Non-pigmented ciliary epithelial cell (primary cell): ENCODE results near the gene ABCC5.

Experiments
- DNase-seq: peaks from one replicate; pipeline ENCODE4 v3.0.0-alpha.2; 2010; ENCODE audit warnings: low read depth

ABCC5 gene

DNA sequence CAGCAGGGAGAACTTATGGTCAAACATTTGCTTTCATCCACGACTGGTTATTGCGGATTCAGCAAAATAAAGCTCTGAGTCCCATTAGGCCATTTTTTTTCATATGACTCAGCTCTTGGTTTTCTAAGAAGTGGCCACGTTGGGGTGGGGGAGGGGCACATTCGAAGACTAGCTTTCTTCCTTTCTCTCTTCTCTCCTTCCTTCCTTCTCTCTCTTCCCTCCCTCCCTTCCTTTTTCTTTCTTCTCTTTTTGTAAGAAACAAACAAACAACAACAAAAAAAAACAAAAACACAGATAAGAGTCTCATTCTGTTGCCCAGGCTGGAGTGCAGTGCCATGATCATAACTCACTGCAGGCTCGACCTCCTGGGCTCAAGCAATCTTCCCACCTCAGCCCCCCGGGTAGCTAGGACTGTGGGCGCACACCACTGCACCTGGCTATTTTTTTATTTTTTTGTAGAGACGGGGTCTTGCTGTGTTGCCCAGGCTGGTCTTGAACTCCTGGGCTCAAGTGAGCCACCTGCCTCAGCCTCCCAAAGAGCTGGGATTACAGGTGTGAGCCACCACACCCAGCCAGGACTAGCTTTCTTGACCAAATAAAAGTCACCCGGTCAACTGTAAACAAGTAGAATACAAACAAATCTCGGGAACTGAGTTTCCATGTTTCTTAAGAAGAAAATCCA is 41.6 kb downstream of the ABCC5 start:
- no peak for DNase-seq

DNA sequence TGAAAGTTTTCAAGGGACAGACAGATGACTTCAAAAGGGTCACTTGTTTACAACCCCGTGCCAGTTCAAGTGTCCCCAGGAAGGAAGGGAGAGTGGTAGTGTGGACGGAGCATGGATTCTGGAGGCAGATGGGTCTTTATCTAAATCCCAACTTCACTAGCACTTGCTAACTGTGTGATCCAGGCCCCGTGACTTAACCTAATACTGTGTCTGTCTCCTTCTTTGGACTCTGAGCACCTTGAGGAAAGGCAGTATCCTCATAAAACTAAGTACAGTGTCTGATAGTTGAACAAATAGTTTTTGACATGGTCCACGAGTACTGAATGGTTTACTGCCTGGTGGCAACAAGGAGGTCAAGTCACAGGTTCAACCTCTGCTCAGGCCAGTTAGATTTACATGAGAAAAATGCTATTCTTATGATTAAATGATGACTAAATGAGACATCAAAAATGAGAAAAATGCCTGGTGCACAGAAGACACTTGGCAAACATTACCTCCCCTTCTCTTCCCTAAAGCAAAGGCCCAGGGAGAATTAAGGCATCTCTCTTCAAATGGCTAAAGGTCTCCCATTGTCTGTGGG is 48.9 kb downstream of the ABCC5 start:
- DNase-seq, result no peak

DNA sequence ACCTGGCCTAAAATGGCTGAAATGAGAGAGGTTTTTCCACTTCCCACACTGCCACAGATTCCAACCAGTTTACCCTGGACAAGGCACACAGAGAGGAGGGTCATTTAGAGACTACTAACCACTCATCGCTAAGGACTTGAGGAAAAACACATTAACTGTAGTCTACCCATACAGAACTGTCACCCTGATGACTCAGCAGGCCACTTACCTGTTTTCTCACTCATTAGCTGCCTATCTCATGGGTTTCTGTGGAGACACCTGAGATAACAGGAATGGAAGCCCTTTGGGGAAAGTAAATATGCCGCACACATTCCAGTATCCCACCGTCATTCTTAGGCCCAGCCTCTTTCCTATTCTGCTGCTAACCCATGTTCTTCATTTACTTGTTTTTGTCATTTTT is 50.0 kb downstream of the ABCC5 start:
- no peak for DNase-seq

DNA sequence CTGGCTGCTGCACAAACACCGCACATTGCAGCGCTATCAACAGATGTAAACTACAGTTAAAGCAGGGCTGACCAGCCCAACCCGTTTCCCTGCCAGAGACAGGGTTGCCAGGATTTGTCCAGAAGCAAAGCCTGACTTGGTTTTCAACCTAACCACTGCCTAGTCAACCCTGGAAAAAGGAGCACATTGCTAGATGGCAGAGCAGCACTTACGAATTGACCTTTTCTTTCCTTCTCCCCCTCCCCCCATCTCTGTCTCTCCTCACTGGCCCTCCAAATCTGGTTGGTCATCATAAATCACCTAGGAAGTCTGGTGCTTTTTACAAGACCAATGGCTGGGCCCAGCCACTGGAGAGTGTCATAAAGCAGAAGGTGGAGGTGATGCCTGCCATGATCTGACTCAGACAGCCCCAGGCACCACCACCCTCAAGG is 51.3 kb downstream of the ABCC5 start:
- no peak for DNase-seq

DNA sequence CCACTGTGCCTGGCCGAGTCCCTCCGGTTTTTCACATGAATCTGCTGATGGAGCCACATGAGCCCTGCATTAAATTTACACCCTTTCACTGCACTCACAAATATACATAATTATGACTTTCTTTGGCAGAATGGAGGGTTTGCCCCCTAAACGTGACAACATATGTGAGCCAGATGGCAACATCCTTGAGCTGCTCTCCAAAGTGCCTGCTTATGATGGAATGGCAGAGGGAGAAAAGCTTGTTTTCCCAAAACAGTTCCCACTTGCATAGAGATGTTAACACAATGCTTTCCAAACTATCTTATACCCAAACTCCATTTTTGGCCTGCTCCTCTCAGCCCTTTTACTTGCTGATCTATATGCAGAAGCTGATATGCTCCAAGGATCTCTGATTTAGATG is 54.9 kb downstream of the ABCC5 start:
- DNase-seq, result no peak

DNA sequence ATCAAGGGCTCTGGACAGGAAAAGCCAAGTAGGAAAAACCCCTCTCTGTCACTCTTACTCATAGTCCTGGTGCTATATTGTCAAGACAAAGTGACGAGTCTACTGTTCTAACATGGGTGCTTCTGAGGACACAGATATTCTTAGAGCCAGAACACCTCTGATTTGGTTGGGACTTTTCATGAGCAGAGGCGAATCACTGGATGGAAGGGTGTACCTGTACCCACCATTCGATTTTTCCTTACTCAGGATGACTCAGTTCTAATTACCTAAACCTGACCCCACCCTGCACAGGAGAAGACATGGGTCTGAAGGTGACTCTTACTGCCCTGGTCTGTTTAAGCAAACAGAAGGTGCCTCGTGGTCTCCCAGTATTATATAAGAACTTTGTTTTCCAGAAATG is 58.5 kb downstream of the ABCC5 start:
- no peak for DNase-seq

DNA sequence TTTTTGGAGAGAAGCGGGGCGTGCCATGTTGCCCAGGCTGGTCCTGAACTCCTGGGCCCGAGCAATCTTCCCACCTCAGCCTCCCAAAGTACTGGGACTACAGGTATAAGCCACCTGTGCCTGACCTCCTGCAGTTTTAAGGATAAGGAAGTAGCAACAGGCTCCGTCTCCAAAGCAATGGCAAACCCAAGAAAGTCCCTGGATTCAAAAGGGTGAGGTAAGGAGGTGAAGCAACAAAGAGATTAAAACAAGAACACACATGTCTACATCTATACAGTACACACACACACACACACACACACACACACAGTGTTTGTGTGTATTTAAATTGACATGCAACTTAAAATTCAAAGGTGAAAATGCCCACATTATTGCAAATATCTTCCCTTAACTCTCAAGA is 58.9 kb downstream of the ABCC5 start:
- no peak for DNase-seq

DNA sequence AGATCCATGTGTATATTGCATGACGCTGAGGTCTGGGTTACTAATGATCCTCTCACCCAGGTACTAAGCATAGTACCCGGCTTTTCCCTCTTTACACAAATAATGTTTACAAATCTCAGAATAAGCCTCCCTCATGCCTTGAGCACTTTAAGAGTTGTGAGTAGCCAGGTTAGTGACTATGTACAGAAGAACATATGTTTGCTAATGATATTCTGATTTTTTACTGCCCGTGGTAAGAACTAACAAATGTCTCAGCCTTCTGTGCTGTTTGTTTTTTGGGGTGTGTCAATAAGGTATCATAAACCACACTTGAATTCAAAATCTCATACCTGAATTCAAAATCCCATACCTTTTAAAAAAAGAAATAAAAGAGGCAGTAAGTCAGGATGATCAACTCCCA is 59.5 kb downstream of the ABCC5 start:
- DNase-seq, result no peak

DNA sequence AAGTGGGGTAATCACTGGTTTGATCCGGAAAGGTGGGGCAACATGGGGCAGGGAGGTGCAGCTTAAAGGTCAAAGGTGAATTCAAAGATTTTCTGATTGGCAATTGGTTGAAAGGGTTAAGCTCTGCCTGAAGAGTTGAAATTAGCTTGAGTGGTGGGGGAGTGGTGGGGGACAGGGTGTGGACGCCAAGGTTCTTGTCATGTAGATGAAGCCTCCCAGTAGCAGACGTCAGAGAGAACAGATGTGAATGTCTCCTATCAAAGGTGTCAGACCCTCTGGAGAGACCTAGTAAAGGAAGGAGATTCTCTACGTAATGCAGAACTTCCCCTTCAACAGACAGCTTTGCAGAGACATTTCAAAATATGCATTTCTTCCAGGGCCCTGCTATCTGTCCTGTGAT is 62.8 kb downstream of the ABCC5 start:
- DNase-seq, result no peak

DNA sequence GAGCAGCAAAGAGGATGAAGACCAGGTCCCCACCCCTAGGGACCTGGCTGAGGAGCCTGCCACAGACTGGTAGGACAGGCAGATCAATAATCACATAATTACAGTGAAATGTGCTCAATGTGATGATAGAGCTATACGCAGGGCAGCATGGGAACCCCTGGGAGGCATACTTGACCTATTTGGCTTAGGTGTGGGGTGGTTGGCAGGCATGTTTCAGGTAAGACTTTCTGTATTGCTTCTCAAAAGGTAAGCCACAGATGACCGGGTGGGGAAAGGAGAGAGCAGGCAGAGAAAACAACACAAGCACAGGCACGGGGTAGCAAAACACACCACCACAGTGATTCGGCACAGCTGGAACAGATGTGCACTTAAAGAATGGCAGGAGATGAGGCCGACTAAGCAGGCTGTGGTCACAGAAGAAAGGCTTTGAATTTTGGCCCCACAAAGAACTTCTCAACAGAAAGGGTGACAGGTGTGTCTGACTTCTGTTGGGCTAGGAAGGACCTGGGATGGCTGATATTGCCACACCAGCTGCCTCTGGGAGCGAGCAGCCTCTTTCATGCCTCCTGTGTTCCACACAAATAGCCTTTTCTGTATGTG is 64.1 kb downstream of the ABCC5 start:
- no peak for DNase-seq

DNA sequence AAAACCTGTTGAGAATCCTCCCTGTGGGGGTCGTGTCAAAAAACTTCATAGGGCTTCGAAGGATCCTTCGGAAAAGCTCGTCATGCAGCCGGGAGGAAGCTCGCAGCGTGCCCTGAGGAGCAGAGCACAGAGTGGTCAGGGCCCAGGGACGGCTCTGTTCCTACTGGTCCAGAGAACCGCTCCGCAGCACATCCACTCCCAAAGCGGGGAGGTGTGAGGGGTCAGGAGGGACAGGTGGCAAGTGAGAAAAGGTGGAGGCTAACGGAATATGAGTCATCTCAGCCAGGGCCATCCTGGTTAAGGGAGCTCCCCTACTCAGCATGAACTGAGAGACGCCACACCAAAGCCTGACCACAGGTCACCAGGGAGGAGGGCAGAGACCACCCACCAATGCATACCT is 66.2 kb downstream of the ABCC5 start:
- no peak for DNase-seq

DNA sequence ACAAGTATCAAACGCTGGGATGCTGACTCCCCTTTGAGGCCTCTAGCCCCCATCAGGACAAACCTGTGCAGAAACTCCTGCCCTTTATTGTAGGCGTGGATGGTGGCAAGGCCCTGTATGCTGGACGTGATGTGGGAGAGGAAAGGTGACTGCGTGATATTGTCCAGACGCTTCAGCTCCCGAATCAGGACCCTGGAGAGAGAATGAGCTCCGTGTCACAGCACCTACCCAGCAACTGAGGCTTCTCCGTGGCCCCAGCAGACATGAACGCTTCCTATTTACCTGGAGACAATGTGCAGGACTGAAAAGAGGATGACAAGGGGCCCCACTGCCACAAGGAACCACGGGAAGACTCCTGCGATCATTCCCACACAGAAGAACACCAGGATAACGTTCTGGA is 68.0 kb downstream of the ABCC5 start:
- no peak for DNase-seq

DNA sequence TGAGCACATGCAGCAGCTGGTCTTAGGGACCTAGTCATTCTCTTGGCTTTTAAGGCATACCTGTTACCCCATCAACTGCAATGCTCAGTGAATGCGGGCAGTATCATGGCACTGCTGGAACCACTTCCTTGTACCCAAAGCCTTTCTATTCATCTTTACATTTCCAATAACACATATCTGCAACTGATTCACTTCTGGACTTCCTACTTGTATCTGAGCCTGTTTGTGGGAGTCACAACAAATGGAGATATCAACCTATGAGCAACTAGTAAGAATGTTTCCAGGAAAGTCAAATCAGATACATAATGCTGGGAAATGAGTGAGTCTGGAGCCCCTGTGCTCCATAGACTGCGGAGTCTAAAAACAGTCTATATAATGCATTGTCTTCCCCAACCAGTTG is 71.6 kb downstream of the ABCC5 start:
- DNase-seq, result no peak

DNA sequence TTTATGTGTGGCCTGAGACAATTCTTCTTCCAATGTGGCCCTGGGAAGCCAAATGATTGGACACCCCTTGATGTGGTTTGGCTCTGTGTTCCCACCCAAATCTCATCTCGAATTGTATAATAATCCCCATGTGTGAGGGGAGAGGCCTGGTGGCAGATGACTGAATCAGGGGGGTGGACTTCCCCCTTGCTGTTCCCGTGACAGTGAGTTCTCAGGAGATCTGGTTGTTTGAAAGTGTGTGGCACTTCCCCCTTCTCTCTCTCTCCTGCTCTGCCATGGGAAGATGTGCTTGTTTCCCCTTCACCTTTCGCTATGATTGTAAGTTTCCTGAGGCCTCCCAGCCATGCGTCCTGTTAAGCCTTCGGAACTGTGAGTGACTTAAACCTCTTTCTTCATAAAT is 72.9 kb downstream of the ABCC5 start:
- DNase-seq, result no peak

DNA sequence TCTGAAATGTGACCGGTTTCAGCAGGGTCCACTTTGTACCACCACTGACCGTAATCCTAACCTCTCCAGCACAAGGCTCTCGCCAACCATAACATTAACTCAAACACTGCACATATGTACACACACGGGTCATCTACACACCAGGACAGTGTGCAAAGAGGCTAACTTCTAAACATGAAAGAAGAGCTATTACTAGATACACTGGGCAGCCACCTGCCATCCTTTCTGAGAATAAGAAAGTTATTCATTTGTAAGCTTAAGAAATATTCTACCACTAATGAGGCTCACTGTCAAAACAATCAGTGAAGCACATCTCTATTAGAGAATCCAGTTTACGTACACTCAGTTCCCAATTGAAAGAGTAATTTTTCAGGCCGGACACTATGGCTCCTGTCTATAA is 73.9 kb downstream of the ABCC5 start:
- DNase-seq, result no peak

DNA sequence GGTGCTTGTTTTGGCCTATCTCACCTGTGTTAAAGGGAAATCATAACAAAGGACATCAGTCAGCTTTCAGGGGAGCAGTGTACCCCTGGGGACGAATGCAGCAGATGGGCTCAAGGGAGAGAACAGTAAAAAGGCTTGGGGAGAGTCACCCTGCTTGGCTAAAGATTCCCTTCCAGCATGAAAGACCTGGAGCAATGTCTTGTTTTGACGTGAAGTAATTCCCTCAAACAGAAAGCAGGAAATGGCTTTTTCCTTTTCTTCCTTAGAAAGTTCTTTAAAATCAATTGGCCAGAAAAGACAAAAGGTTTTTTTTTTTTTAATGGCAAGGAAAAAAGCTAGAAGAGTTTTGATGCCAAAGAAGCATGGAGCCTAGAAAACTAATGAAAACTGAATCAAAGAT is 76.5 kb downstream of the ABCC5 start:
- DNase-seq, result no peak

DNA sequence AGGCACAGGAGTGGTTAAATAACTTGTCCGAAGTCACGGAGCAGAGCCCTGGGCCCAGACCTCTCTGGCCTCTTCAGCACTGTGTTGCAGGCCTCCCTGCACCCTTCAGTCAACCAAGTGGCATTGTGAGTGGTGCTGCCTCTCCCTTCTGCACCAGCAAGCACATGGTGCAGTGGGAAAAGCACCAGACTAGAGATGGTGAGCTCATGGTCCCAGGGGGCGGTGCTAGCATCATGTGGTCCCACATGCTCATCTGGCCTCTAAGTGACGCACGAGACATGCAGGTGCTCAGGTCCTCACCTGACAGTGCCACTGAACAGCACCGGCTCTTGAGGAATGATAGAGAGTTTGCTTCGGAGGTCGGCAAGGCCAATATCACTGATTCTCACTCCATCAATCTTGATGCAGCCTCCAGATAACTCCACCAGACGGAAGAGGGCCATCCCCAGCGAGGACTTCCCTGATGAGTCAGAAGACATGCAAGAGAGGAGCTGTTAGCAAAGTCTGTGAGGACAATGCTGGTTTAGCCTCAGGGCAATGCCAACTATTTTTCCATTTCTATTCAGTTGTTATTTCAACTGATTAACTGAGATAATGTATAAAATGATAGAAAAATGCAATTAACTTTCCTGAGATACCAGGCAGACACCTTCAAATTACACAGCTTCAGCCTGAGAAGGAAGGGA is 79.9 kb downstream of the ABCC5 start:
- DNase-seq, result no peak

DNA sequence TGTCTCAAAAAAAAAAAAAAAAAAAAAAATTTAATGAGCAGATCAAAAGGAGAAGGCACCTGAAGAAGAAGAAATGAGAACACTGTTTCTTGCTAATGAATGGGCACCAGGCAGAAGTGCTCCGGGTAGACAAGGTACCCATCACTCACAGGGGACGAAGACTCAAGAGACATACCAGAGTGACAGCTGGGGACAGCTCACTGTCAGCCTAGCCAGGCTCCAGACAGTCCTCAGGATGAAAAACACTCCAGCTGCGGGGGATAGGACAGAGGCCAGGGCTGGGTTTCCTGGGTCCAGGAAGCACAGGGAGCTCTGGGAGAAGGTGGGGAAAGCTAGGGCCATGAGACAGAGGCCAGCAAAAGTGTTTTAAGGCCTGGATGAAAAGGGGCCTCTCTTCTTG is 84.5 kb downstream of the ABCC5 start:
- DNase-seq, result no peak

DNA sequence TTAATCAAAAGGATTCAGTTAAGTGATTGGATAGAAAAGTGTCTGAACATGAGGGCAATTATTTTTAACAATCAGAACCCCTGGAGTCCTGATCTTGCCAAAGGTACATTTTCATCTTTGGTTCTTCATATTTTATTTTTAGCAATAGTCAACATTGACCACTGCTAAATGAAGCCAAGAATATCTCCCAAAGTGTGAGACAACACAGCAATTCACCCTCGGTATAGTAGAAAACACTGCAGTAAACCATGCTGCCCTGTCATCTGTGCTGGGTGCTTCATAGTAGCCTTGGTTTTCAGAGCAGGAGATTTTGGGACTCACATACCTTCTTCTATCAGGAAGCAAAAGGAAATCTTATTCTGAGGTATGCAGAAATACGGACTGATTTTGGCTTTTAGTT is 85.8 kb downstream of the ABCC5 start:
- DNase-seq, result no peak

DNA sequence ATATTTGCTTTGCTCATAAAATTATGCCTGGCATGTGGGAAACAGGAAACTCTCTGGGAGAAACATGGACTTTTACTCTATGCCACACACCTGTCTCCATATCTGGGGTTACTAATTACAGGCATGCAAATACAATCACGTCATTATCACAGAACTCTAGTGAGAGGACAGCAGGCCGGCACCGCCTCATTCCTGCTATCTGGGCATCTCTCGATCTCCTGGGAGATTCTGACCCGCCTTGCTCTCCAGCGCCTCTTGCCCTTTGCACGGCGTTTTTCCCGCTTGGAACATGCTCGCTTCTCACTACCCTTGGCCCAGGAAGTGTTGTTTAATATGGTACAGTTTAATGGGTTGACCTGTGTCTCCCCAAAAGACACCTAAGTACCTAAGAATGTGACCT is 87.6 kb downstream of the ABCC5 start:
- DNase-seq, result no peak

DNA sequence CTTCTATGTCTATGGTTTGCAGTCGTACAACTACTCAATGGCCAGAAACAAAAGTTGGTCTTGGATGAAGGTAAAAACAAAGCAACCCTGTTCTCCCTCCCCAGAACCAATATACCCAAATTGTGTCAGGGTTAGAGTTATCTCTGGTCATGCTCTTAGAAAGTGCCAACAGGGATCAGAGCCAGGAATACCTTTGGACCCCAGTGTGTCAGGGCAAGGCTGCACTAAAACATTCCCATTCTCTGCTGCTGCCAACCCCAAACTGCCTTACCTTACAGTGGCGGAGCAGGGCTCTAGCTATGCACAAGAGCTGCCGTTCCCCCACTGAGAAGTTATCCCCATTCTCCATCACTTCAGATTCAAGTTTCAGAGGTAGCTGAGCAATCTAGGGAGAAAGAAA is 90.6 kb downstream of the ABCC5 start:
- no peak for DNase-seq

DNA sequence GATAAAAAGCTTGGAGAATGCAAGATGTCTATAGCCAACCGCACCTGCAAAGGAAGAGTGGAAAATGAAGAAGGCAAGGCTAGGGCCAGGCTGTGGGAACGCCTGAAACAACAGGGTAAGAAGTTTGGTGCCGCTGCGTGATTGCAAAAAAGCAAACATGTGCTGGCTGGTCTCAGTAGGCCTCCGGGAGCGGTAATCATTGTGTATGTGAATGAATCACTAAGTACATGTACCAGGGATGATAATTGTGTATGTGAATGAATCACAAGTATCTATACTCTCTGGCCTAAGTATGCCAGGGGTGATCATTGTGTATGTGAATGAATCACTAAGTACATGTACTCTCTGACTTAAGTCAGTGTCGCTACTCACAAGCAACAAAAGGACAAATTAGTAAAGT is 92.7 kb downstream of the ABCC5 start:
- DNase-seq, result peak; percentile 28

DNA sequence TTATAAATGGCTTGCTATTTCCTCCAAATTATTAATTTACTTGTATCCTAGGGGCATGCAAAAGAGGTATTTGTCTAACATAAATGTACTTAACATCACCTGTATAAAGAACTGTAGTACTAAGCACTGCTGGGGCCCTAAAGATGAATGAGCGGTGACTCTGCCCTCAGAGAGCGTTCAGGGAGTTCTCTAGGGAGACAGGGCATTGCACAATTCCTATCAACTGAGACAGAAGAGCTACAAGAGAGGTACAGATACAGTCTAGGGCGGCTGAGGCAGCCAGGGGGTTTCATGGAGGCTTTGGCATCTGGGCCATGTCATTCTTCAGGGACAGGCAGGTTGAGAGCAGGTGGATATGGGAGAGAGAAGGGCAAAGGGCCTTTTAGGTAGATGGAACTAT is 93.1 kb downstream of the ABCC5 start:
- DNase-seq, result no peak
